ENCODE data around the gene DVL3. TPM values are rescaled to one million over a fixed set of nuclear protein-coding genes. Genes with fewer than 3 reads are reported as not detected.

Gene DVL3
- total RNA-seq, 1 donor from 2014 or later = 51.7 TPM

DNA sequence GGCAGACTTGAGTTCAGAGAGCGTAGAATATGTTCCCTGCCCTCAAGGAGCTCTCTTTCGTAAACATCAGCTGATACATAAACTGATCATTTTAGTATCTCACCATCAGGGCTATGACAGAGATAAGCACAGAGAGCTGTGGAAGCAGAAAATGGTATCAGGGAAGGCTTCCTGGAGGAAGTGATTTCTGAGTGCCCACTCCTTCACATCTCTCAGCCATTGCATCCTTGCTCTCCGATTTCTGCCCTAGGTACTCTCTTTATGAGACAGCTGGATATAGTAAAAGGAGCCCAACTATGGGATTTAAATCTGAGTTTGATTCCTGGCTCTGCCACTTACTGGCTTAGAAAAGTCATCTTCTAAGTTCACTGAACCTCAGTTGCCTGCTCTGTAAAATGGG is 10.4 kb downstream of the DVL3 start:
- H3K27me3 ChIP-seq (ENCODE audit: control insufficient read depth, insufficient read depth, low read length) = no peaks in the 10 kb centered on the region
- H3K4me3 ChIP-seq (ENCODE audit: low read depth, low read length) = no peak overlapping the region
- no peaks in the 10 kb centered on the region for H3K36me3 ChIP-seq (ENCODE audit: control insufficient read depth, insufficient read depth, low read length)
- DNase-seq (ENCODE audit: low read depth) = no peak
- TF ChIP-seq CTCF (IDR thresholded peaks at IDR 0.05; ENCODE audit: insufficient read depth, low read length, poor library complexity, severe bottlenecking) = no peak

- Histone ChIP-seq H3K36me3 (ENCODE audit: control insufficient read depth, insufficient read depth, low read length) (no peaks in the 10 kb centered on the region), H3K4me3 (ENCODE audit: low read depth, low read length) (no peak overlapping the region), H3K27me3 (ENCODE audit: control insufficient read depth, insufficient read depth, low read length) (no peaks in the 10 kb centered on the region)
- no peak for TF ChIP-seq CTCF (IDR thresholded peaks at IDR 0.05; ENCODE audit: insufficient read depth, low read length, poor library complexity, severe bottlenecking)
- no peak for DNase-seq (ENCODE audit: low read depth)
These were observed 11.5 kb downstream of the DVL3 start for GRCh38 chr3:184166671-184167070.

GRCh38 chr3:184167786-184168185 is 12.6 kb downstream of the DVL3 start:
- H3K27me3 ChIP-seq (ENCODE audit: control insufficient read depth, insufficient read depth, low read length) = no peaks in the 10 kb centered on the region
- no peak for DNase-seq (ENCODE audit: low read depth)
- H3K4me3 ChIP-seq (ENCODE audit: low read depth, low read length) = no peak overlapping the region
- H3K36me3 ChIP-seq (ENCODE audit: control insufficient read depth, insufficient read depth, low read length) = no peaks in the 10 kb centered on the region
- TF ChIP-seq CTCF (IDR thresholded peaks at IDR 0.05; ENCODE audit: insufficient read depth, low read length, poor library complexity, severe bottlenecking) = no peak

GRCh38 chr3:184168363-184169120 is 13.4 kb downstream of the DVL3 start:
- no peaks in the 10 kb centered on the region for H3K36me3 ChIP-seq (ENCODE audit: control insufficient read depth, insufficient read depth, low read length)
- no peak for TF ChIP-seq CTCF (IDR thresholded peaks at IDR 0.05; ENCODE audit: insufficient read depth, low read length, poor library complexity, severe bottlenecking)
- no peak overlapping the region for H3K4me3 ChIP-seq (ENCODE audit: low read depth, low read length)
- no peak for DNase-seq (ENCODE audit: low read depth)
- H3K27me3 ChIP-seq (ENCODE audit: control insufficient read depth, insufficient read depth, low read length) = no peaks in the 10 kb centered on the region

DNA sequence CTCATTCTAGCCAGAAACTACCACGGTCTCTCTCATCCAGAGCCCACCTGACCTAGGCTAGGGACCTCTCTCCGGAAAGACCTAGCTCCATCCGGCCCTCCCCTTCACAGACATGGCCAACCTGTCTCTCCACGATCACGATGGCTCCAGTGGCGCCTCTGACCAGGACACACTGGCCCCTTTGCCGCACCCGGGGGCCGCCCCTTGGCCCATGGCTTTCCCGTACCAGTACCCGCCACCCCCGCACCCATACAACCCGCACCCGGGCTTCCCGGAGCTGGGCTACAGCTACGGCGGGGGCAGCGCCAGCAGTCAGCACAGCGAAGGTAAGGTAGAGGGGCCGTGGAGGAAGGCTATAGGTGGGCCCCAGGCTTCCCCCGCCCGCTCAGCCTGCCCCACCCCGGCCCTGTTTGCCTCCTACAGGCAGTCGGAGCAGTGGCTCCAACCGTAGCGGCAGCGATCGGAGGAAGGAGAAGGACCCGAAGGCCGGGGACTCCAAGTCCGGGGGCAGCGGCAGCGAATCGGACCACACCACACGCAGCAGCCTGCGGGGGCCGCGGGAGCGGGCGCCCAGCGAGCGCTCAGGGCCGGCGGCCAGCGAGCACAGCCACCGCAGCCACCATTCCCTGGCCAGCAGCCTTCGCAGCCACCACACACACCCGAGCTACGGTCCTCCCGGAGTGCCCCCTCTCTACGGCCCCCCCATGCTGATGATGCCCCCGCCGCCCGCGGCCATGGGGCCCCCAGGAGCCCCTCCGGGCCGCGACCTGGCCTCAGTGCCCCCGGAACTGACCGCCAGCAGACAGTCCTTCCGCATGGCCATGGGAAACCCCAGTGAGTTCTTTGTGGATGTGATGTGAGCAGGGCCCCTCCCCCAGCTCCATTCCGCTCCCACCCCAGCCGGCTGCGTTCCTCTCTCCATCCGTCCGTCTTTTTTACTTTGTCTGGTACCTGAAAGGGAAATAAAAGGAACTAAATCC is 15.0 kb downstream of the DVL3 start:
- Histone ChIP-seq H3K27me3 (ENCODE audit: control insufficient read depth, insufficient read depth, low read length) (no peaks in the 10 kb centered on the region), H3K36me3 (ENCODE audit: control insufficient read depth, insufficient read depth, low read length) (no peaks in the 10 kb centered on the region), H3K4me3 (ENCODE audit: low read depth, low read length) (no peak overlapping the region)
- no peak for DNase-seq (ENCODE audit: low read depth)
- TF ChIP-seq CTCF (IDR thresholded peaks at IDR 0.05; ENCODE audit: insufficient read depth, low read length, poor library complexity, severe bottlenecking) = no peak
